ENCODE results near the gene UBE2E3. TPM values are rescaled to one million over a fixed set of nuclear protein-coding genes. Genes with fewer than 3 reads are reported as not detected.

The UBE2E3 gene
- total RNA-seq, 1 donor from 2014 or later, result 379 TPM

- no peaks in the 10 kb centered on the region for H3F3A ChIP-seq (ENCODE audit: low read depth)
- no peak overlapping the region for H3K4me3 Mint-ChIP-seq
- no peak overlapping the region for H3K27ac ChIP-seq
- no peaks in the 10 kb centered on the region for H3K36me3 ChIP-seq
- no peaks in the 10 kb centered on the region for H3K9me3 Mint-ChIP-seq
- H3K9me3 ChIP-seq (ENCODE audit: low read depth), result no peaks in the 10 kb centered on the region
- H3K27me3 ChIP-seq, result no peaks in the 10 kb centered on the region
- no peak overlapping the region for H2AFZ ChIP-seq (replicated peaks)
- no peak overlapping the region for H3K9ac ChIP-seq
- no peak overlapping the region for H3K27ac Mint-ChIP-seq
- TF ChIP-seq CTCF (IDR thresholded peaks at IDR 0.05) (no peak), EZH2phosphoT487 (IDR thresholded peaks at IDR 0.05) (no peak), EZH2 (IDR thresholded peaks at IDR 0.05) (no peak)
- no peak for DNase-seq (ENCODE audit: low spot score)
- H3K4me3 ChIP-seq, result no peak overlapping the region
- no peaks in the 10 kb centered on the region for H4K20me1 ChIP-seq (ENCODE audit: low read depth)
- no peak overlapping the region for H3K4me2 ChIP-seq
- peaks cover 14% of the 10 kb centered on the region for H3K4me1 Mint-ChIP-seq
- no peaks in the 10 kb centered on the region for H3K27me3 Mint-ChIP-seq (ENCODE audit: insufficient read depth, low read depth)
- no peaks in the 10 kb centered on the region for H3K36me3 Mint-ChIP-seq
- peaks cover 13% of the 10 kb centered on the region for H3K4me1 ChIP-seq
- no peaks in the 10 kb centered on the region for H3K79me2 ChIP-seq (ENCODE audit: low read depth)
Measured at GRCh38 chr2:181106789-181107627, 126.6 kb downstream of the UBE2E3 start.

- Histone ChIP-seq H4K20me1 (ENCODE audit: low read depth) (no peaks in the 10 kb centered on the region), H3K9me3 (ENCODE audit: low read depth) (no peaks in the 10 kb centered on the region), H3K27ac (no peak overlapping the region), H3K9ac (no peak overlapping the region), H3F3A (ENCODE audit: low read depth) (no peaks in the 10 kb centered on the region), H3K4me3 (no peak overlapping the region), H3K4me1 (peaks cover 13% of the 10 kb centered on the region), H3K79me2 (ENCODE audit: low read depth) (no peaks in the 10 kb centered on the region), H3K4me2 (no peak overlapping the region), H2AFZ (replicated peaks) (no peak overlapping the region), H3K27me3 (no peaks in the 10 kb centered on the region), H3K36me3 (no peaks in the 10 kb centered on the region)
- H3K4me1 Mint-ChIP-seq, result peaks cover 14% of the 10 kb centered on the region
- no peaks in the 10 kb centered on the region for H3K27me3 Mint-ChIP-seq (ENCODE audit: insufficient read depth, low read depth)
- H3K36me3 Mint-ChIP-seq, result no peaks in the 10 kb centered on the region
- no peaks in the 10 kb centered on the region for H3K9me3 Mint-ChIP-seq
- no peak for DNase-seq (ENCODE audit: low spot score)
- H3K27ac Mint-ChIP-seq, result no peak overlapping the region
- no peak overlapping the region for H3K4me3 Mint-ChIP-seq
- no peak for TF ChIP-seq CTCF (IDR thresholded peaks at IDR 0.05)
- no peak for TF ChIP-seq EZH2 (IDR thresholded peaks at IDR 0.05)
- TF ChIP-seq EZH2phosphoT487 (IDR thresholded peaks at IDR 0.05), result no peak
Measured at GRCh38 chr2:181107628-181107945, 127.2 kb downstream of the UBE2E3 start.

- no peaks in the 10 kb centered on the region for H3K27me3 ChIP-seq
- H3K27me3 Mint-ChIP-seq (ENCODE audit: insufficient read depth, low read depth), result no peaks in the 10 kb centered on the region
- H3K36me3 Mint-ChIP-seq, result no peaks in the 10 kb centered on the region
- no peaks in the 10 kb centered on the region for H3K9me3 Mint-ChIP-seq
- H3K9ac ChIP-seq, result no peak overlapping the region
- no peak overlapping the region for H3K4me3 ChIP-seq
- no peak overlapping the region for H3K4me3 Mint-ChIP-seq
- peaks cover 12% of the 10 kb centered on the region for H3K4me1 Mint-ChIP-seq
- no peak for DNase-seq (ENCODE audit: low spot score)
- H3K9me3 ChIP-seq (ENCODE audit: low read depth), result no peaks in the 10 kb centered on the region
- H3K79me2 ChIP-seq (ENCODE audit: low read depth), result no peaks in the 10 kb centered on the region
- no peak overlapping the region for H3K27ac ChIP-seq
- H3K36me3 ChIP-seq, result no peaks in the 10 kb centered on the region
- TF ChIP-seq CTCF (IDR thresholded peaks at IDR 0.05) (no peak), EZH2phosphoT487 (IDR thresholded peaks at IDR 0.05) (no peak), EZH2 (IDR thresholded peaks at IDR 0.05) (no peak)
- no peaks in the 10 kb centered on the region for H3F3A ChIP-seq (ENCODE audit: low read depth)
- H3K4me2 ChIP-seq, result no peak overlapping the region
- H3K4me1 ChIP-seq, result peaks cover 10% of the 10 kb centered on the region
- no peak overlapping the region for H3K27ac Mint-ChIP-seq
- H2AFZ ChIP-seq (replicated peaks), result no peak overlapping the region
- no peaks in the 10 kb centered on the region for H4K20me1 ChIP-seq (ENCODE audit: low read depth)
Measured at GRCh38 chr2:181111059-181111458, 130.7 kb downstream of the UBE2E3 start.
